Liver (tissue), 9 donors: ENCODE data around the gene ZNF778. TPM values are rescaled to one million over a fixed set of nuclear protein-coding genes. Genes with fewer than 3 reads are reported as not detected.

Experiments
- DNase-seq: peaks from one replicate; pipeline ENCODE4 v3.0.0-alpha.2; 2017; ENCODE audit warnings: low spot score
- H3K27ac ChIP-seq, 2 donors: one replicate each; pipeline ENCODE4 v1.7.0; 2013; ENCODE audit warnings: inconsistent platforms in 2 of 2, low read length in 2 of 2, control low read depth in 1 of 2, low read depth in 1 of 2, mild to moderate bottlenecking in 1 of 2
- H3K27me3 ChIP-seq, 4 donors: one replicate each; pipeline versions ENCODE4 v1.6.1 to v1.7.0; 2013; ENCODE audit warnings: low read length in 3 of 4, inconsistent platforms in 1 of 4, mild to moderate bottlenecking in 1 of 4, moderate library complexity in 1 of 4; ENCODE audit not compliant: control insufficient read depth in 4 of 4, insufficient read depth in 4 of 4
- H3K36me3 ChIP-seq, 4 donors: one replicate each; pipeline versions ENCODE4 v1.6.1 to v1.7.0; 2013; ENCODE audit warnings: low read length in 3 of 4, mild to moderate bottlenecking in 3 of 4, low read depth in 1 of 4, moderate library complexity in 1 of 4; ENCODE audit not compliant: control insufficient read depth in 4 of 4, insufficient read depth in 3 of 4
- H3K4me1 ChIP-seq, 4 donors: one replicate each; pipeline versions ENCODE4 v1.6.1 to v1.7.0; 2013; ENCODE audit warnings: low read length in 3 of 4, mild to moderate bottlenecking in 3 of 4, moderate library complexity in 1 of 4; ENCODE audit not compliant: control insufficient read depth in 4 of 4, insufficient read depth in 4 of 4
- H3K4me3 ChIP-seq, 3 donors: one replicate each; pipeline versions ENCODE4 v1.6.1 to v1.7.0; 2013; ENCODE audit warnings: low read length in 3 of 3, control low read depth in 1 of 3, low read depth in 1 of 3, mild to moderate bottlenecking in 1 of 3
- H3K9ac ChIP-seq, 2 donors: one replicate each; pipeline ENCODE4 v1.7.0; 2013; ENCODE audit warnings: low read length in 2 of 2, mild to moderate bottlenecking in 2 of 2, moderate library complexity in 2 of 2, control low read depth in 1 of 2, low read depth in 1 of 2
- H3K9me3 ChIP-seq, 4 donors: one replicate each; pipeline versions ENCODE4 v1.6.1 to v1.7.0; 2013; ENCODE audit warnings: low read length in 3 of 4; ENCODE audit not compliant: control insufficient read depth in 4 of 4
- ATF3 ChIP-seq: IDR thresholded peaks from 2 replicates; pipeline ENCODE4 v1.6.1; 2016; ENCODE audit warnings: antibody characterized with exemption
- CTCF ChIP-seq: fragments of 150-350 bp; IDR thresholded peaks from 2 replicates; pipeline ENCODE4 v1.5.1; 2017; ENCODE audit warnings: improper control_type of control experiment, low read depth, low read length; ENCODE audit not compliant: missing input control
- EGR1 ChIP-seq, 2 donors: IDR thresholded peaks; 2 replicates each; pipeline ENCODE4 v1.6.1; 2016 to 2018; ENCODE audit warnings: antibody characterized with exemption in 2 of 2, low read depth in 2 of 2
- FOXA1 ChIP-seq: IDR thresholded peaks from 2 replicates; pipeline ENCODE4 v1.6.1; 2016; ENCODE audit warnings: antibody characterized with exemption
- FOXA2 ChIP-seq: IDR thresholded peaks from 2 replicates; pipeline ENCODE4 v1.6.1; 2016; ENCODE audit warnings: antibody characterized with exemption
- GABPA ChIP-seq, 2 donors: IDR thresholded peaks in 1 of 2; conservative IDR thresholded peaks in 1 of 2; 2 replicates each; pipeline ENCODE4 v1.6.1; 2016; ENCODE audit warnings: antibody characterized with exemption in 2 of 2, mild to moderate bottlenecking in 1 of 2, moderate library complexity in 1 of 2
- HNF4A ChIP-seq, 2 donors: conservative IDR thresholded peaks; 2 replicates each; pipeline ENCODE4 v1.6.1; 2016; ENCODE audit warnings: antibody characterized with exemption in 2 of 2, mild to moderate bottlenecking in 2 of 2
- HNF4G ChIP-seq: IDR thresholded peaks from 2 replicates; pipeline ENCODE4 v1.6.1; 2016; ENCODE audit warnings: antibody characterized with exemption
- JUND ChIP-seq, 2 donors: IDR thresholded peaks; 2 replicates each; pipeline ENCODE4 v1.6.1; 2016; ENCODE audit warnings: antibody characterized with exemption in 2 of 2
- MAX ChIP-seq: IDR thresholded peaks from 2 replicates; pipeline ENCODE4 v1.6.1; 2016; ENCODE audit warnings: antibody characterized with exemption
- NR2F2 ChIP-seq: IDR thresholded peaks from 2 replicates; pipeline ENCODE4 v1.6.1; 2016; ENCODE audit warnings: antibody characterized with exemption
- RAD21 ChIP-seq, 2 donors: IDR thresholded peaks; 2 replicates each; pipeline ENCODE4 v1.6.1; 2016; ENCODE audit warnings: antibody characterized with exemption in 2 of 2, mild to moderate bottlenecking in 2 of 2
- REST ChIP-seq: IDR thresholded peaks from 2 replicates; pipeline ENCODE4 v1.6.1; 2016; ENCODE audit warnings: antibody characterized with exemption, mild to moderate bottlenecking
- RXRA ChIP-seq, 2 donors: IDR thresholded peaks; 2 replicates each; pipeline ENCODE4 v1.6.1; 2017 to 2018; ENCODE audit warnings: antibody characterized with exemption in 2 of 2, mild to moderate bottlenecking in 1 of 2
- YY1 ChIP-seq: IDR thresholded peaks from 2 replicates; pipeline ENCODE4 v1.6.1; 2016; ENCODE audit warnings: antibody characterized with exemption, mild to moderate bottlenecking
- ZBTB33 ChIP-seq: IDR thresholded peaks from 2 replicates; pipeline ENCODE4 v1.6.1; 2016; ENCODE audit warnings: antibody characterized with exemption
- WGBS: extraction: QIAGEN DNeasy Blood & Tissue Kit; methylation state at CpG from one replicate; pipeline ENCODE4 v1.1.7; 2013; 5-methylcytosine and 5-hydroxymethylcytosine counted together
- polyA plus RNA-seq, 2 donors: library from polyadenylated mRNA; stranded (reverse) in 1 of 2; unstranded in 1 of 2; fragments of 200-250 nt in 1 of 2; fragments of >200 nt in 1 of 2; fragmentation: Nextera tagmentation in 1 of 2; extraction: Ambion mirVana in 1 of 2; gene quantifications; one replicate each; pipeline versions ENCODE4 v1.2.1 to v1.2.3, GENCODE V29; 2013 to 2015
- total RNA-seq, 2 donors: library from RNA; depleted of rRNA; stranded (reverse); fragments of >200 nt; gene quantifications; one replicate each; pipeline ENCODE4 v1.2.3, GENCODE V29; 2014
- donor health status: healthy.
- donor health status: healthy.
- donor health status: healthy.
- donor health status: healthy.
- donor health status: healthy.

The ZNF778 gene
- total and polyA plus RNA-seq, 4 donors, result 0.75 to 9.2 (median 4.2) TPM

GRCh38 chr16:89189358-89190025, 28.0 kb upstream of the ZNF778 start:
- WGBS, result 68% methylated on average over 14 of the region's 14 CpGs
- Histone ChIP-seq H3K36me3 (no peaks in the 10 kb centered on the region), H3K9ac (no peak overlapping the region), H3K27me3 (no peaks in the 10 kb centered on the region), H3K9me3 (no peaks in the 10 kb centered on the region), H3K4me3 (no peak overlapping the region), H3K27ac (no peak overlapping the region), H3K4me1 (peaks cover 0 to 5% (median 4%) of the 10 kb centered on the region in 4 donors)
- DNase-seq, result no peak
- no peak for TF ChIP-seq RXRA (IDR thresholded peaks at IDR 0.05)
- no peak for TF ChIP-seq REST
- no peak for TF ChIP-seq YY1
- TF ChIP-seq JUND (IDR thresholded peaks at IDR 0.05), result no peak
- TF ChIP-seq ATF3, result no peak
- no peak for TF ChIP-seq FOXA2
- no peak for TF ChIP-seq MAX
- TF ChIP-seq EGR1 (IDR thresholded peaks at IDR 0.05; ENCODE audit: low read depth in 2 of 2), result no peak
- TF ChIP-seq HNF4A (conservative IDR thresholded peaks at IDR 0.05), result no peak
- TF ChIP-seq FOXA1, result no peak
- no peak for TF ChIP-seq CTCF
- TF ChIP-seq GABPA (IDR thresholded peaks at IDR 0.05 in 1 of 2, conservative IDR thresholded peaks at IDR 0.05 in 1 of 2), result no peak
- TF ChIP-seq NR2F2, result no peak
- TF ChIP-seq HNF4G, result no peak

- no peak overlapping the region for H3K9ac ChIP-seq
- 70% methylated on average over 28 of the region's 28 CpGs for WGBS
Measured at GRCh38 chr16:89190150-89190958, 27.1 kb upstream of the ZNF778 start.

More at GRCh38 chr16:89190150-89190958, 27.1 kb upstream of the ZNF778 start:
- no peaks in the 10 kb centered on the region for H3K27me3 ChIP-seq
- H3K9me3 ChIP-seq, result no peaks in the 10 kb centered on the region
- no peak for DNase-seq
- peaks cover 0 to 5% (median 4%) of the 10 kb centered on the region in 4 donors for H3K4me1 ChIP-seq
- H3K36me3 ChIP-seq, result no peaks in the 10 kb centered on the region
- no peak for TF ChIP-seq FOXA2
- TF ChIP-seq EGR1 (IDR thresholded peaks at IDR 0.05; ENCODE audit: low read depth in 2 of 2), result no peak
- TF ChIP-seq GABPA (IDR thresholded peaks at IDR 0.05 in 1 of 2, conservative IDR thresholded peaks at IDR 0.05 in 1 of 2), result no peak
- TF ChIP-seq FOXA1, result no peak
- no peak for TF ChIP-seq ZBTB33
- no peak for TF ChIP-seq NR2F2
- TF ChIP-seq JUND (IDR thresholded peaks at IDR 0.05), result no peak
- no peak for TF ChIP-seq HNF4G
- TF ChIP-seq RXRA (IDR thresholded peaks at IDR 0.05), result no peak
- no peak for TF ChIP-seq HNF4A (conservative IDR thresholded peaks at IDR 0.05)
- no peak for TF ChIP-seq RAD21 (IDR thresholded peaks at IDR 0.05)
- H3K27ac ChIP-seq, result no peak overlapping the region
- no peak overlapping the region for H3K4me3 ChIP-seq
